ENCODE results near the gene GPA33. TPM values are rescaled to one million over a fixed set of nuclear protein-coding genes. Genes with fewer than 3 reads are reported as not detected.

The GPA33 gene
- total and polyA plus RNA-seq, 8 donors, result 0.03 to 51.3 (median 2.2) TPM; not detected in 4

DNA sequence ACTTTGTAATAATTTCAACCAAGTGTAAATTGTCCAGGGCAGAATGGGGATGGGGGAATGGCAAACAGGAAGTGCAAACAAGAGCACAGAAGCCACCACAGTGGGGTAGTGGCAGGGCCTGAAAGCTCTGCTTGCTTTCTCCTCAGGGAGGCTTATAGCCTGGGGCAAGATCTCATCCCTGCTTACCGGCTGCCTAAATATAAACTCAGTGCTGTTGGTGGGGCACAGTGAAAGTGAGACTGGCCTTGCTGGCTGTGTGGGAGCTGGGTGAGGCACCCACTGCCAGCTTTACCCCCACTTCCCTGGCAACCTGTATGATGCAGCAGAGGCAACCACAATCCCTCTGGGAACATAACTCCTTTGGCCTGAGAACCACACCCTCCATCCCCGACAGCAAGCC, 18.9 kb upstream of the GPA33 start:
- Histone ChIP-seq H3K9me3 (peaks cover 0 to 6% (median 0%) of the 10 kb centered on the region in 4 donors), H3K4me1 (no peaks in the 10 kb centered on the region), H3K27me3 (no peaks in the 10 kb centered on the region), H3K27ac (no peak overlapping the region), H3K4me3 (no peak overlapping the region), H3K36me3 (no peaks in the 10 kb centered on the region)
- WGBS, 5 donors, result 43 to 76% (median 51%) methylated on average over 2 of the region's 2 CpGs
- no peak for TF ChIP-seq POLR2AphosphoS5 (IDR thresholded peaks at IDR 0.05)
- TF ChIP-seq, protein P1, sequence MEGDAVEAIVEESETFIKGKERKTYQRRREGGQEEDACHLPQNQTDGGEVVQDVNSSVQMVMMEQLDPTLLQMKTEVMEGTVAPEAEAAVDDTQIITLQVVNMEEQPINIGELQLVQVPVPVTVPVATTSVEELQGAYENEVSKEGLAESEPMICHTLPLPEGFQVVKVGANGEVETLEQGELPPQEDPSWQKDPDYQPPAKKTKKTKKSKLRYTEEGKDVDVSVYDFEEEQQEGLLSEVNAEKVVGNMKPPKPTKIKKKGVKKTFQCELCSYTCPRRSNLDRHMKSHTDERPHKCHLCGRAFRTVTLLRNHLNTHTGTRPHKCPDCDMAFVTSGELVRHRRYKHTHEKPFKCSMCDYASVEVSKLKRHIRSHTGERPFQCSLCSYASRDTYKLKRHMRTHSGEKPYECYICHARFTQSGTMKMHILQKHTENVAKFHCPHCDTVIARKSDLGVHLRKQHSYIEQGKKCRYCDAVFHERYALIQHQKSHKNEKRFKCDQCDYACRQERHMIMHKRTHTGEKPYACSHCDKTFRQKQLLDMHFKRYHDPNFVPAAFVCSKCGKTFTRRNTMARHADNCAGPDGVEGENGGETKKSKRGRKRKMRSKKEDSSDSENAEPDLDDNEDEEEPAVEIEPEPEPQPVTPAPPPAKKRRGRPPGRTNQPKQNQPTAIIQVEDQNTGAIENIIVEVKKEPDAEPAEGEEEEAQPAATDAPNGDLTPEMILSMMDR (IDR thresholded peaks at IDR 0.05), result no peak
- no peak for TF ChIP-seq POLR2A (IDR thresholded peaks at IDR 0.05)
- no peak for TF ChIP-seq EP300 (IDR thresholded peaks at IDR 0.05)
- intact Hi-C loops (cut with DNase I; ENCODE audit: low total_unique reads), result no loop called here
- peak in 1 of 2 donors; percentile 20 for DNase-seq

DNA sequence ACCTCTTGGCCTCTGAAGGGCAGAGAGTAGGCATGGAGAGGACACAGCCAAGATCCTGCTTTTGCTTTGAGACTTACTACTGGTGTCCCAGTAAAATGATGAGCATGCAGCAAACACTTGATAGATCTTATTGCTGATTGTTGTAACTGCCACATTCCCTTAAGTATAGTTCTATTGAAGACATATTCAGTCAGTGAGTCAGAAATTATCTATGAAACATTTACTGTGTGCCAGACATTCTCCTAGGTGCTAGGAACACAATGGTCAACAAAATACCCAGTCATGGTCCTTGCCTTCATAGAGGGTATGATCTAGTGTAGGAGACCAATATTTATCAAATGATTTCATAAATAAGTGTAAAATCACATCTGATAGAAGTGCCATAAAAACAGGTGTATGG, 17.3 kb upstream of the GPA33 start:
- Histone ChIP-seq H3K36me3 (no peaks in the 10 kb centered on the region), H3K4me1 (no peaks in the 10 kb centered on the region), H3K27ac (no peak overlapping the region), H3K4me3 (no peak overlapping the region), H3K27me3 (peaks cover 0 to 5% (median 0%) of the 10 kb centered on the region in 3 donors), H3K9me3 (peaks cover 0 to 6% (median 0%) of the 10 kb centered on the region in 4 donors)
- TF ChIP-seq, protein P1 (IDR thresholded peaks at IDR 0.05), result no peak
- TF ChIP-seq POLR2A (IDR thresholded peaks at IDR 0.05) (no peak), POLR2AphosphoS5 (IDR thresholded peaks at IDR 0.05) (no peak), EP300 (IDR thresholded peaks at IDR 0.05) (no peak)
- intact Hi-C loops (cut with DNase I; ENCODE audit: low total_unique reads), result no loop called here
- DNase-seq, result no peak

DNA sequence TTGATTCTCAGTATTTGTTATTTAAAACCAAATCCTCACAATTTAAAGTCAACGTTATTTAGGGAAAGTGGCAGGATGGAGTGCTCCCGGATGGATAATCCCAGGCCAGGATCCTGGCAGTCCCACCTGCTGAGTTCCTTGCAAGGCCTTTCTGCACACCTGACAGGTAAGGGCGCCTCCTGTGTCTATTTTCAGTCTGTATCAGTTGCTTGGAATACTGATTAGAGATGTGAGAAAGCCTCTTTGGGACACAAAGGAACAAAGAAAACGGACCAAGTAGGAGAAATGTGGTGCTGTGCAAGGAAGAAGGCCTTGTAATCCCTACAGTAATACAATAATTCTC, 15.9 kb upstream of the GPA33 start:
- 64 to 81% (median 71%) methylated on average over 4 of the region's 4 CpGs for whole genome bisulfite sequencing, 5 donors
- H3K27ac ChIP-seq, result no peak overlapping the region
- H3K4me3 ChIP-seq, result no peak overlapping the region
- H3K36me3 ChIP-seq, result no peaks in the 10 kb centered on the region
- H3K9me3 ChIP-seq, result peaks cover 0 to 6% (median 0%) of the 10 kb centered on the region in 4 donors
- H3K27me3 ChIP-seq, result peaks cover 0 to 5% (median 0%) of the 10 kb centered on the region in 3 donors
- H3K4me1 ChIP-seq, result no peaks in the 10 kb centered on the region
- no peak for TF ChIP-seq EP300 (IDR thresholded peaks at IDR 0.05)
- no peak for TF ChIP-seq POLR2A (IDR thresholded peaks at IDR 0.05)
- TF ChIP-seq, protein P1 (IDR thresholded peaks at IDR 0.05), result no peak
- TF ChIP-seq POLR2AphosphoS5 (IDR thresholded peaks at IDR 0.05), result no peak
- intact Hi-C loops (cut with DNase I; ENCODE audit: low total_unique reads), result no loop called here
- DNase-seq, result no peak

DNA sequence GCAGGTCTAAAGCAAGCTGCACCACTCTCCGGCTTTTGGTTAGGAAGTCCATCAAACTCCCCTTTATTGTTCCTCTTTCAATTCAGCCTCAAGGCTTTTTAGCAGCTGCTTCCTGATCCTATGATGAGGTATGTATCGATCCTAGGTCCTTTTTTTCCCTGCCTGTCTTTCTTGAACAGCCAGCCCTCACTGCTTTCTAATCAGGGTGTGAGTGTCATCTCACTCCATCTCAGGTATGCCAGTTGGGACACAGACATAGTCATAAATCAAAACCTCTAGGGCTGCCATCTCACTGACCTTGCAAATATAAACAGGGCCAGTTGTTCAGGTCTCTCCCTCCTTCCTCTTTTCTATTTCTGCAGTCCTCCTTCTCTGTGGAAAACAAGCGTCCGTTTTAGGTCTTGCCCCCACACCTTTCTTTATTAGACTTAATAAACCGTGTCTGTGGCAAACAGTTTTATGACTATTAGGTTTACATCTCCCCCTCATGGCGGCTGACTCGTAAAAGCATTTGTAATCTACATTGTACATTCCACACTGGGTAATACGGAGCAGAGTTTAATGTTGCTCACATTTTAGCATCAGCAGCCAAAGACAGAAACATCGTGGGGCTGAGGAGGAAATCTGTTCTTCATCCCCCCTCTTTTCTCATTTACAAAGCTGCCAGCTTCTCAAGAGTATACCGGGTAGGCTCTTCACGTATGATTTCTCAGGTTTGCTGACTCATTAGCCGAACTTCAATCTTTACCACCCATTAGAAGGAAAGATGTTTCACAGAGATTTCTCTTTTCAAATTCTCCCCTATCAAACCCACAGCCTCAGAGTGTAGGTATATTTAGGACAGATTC, 15.3 kb upstream of the GPA33 start:
- no peak for DNase-seq
- H3K36me3 ChIP-seq, result no peaks in the 10 kb centered on the region
- TF ChIP-seq EP300 (IDR thresholded peaks at IDR 0.05) (no peak), POLR2AphosphoS5 (IDR thresholded peaks at IDR 0.05) (no peak), POLR2A (IDR thresholded peaks at IDR 0.05) (no peak)
- TF ChIP-seq, protein P1 (IDR thresholded peaks at IDR 0.05), result no peak
- 37 to 54% (median 45%) methylated on average over 12 of the region's 12 CpGs for WGBS, 5 donors
- H3K4me3 ChIP-seq, result no peak overlapping the region
- H3K9me3 ChIP-seq, result no peaks in the 10 kb centered on the region
- peaks cover 0 to 5% (median 0%) of the 10 kb centered on the region in 3 donors for H3K27me3 ChIP-seq
- intact Hi-C loops (cut with DNase I; ENCODE audit: low total_unique reads), result no loop called here
- no peaks in the 10 kb centered on the region for H3K4me1 ChIP-seq
- no peak overlapping the region for H3K27ac ChIP-seq
